ENCODE data around the gene IRAK4.

IRAK4 gene

DNA sequence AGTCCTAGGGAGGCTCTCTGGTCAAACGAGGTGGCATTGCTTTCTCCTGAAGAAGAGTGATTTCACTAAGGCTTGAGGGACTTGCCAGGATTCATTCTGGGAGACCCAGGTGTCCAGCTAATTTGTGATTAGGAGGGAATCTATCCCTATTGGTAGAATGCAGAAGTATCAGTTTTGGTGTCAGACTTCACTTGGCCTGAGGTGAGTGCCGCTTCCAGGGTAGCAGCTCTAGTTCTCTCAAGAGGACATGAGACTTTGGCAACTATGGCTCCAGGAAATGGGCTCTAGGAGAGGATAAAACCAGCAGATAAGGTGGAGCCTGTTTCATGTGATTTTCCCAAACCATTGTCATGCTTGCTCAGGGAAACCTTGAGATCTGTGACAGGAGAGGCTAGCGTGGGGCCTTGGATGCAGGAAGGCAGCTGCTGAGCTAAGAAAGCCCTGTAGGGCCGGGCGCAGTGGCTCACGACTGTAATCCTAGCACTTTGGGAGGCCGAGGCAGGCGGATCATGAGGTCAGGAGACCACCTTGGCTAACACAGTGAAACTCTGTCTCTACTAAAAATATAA is 65.5 kb downstream of the IRAK4 start:
- in situ Hi-C loops (cut with HindIII; ENCODE audit: low pct_ligation_motif_present, low pct_unique_long_range_greater_than_20kb, low sequenced_read_pairs) = no loop called here
- DNase-seq = no peak

DNA sequence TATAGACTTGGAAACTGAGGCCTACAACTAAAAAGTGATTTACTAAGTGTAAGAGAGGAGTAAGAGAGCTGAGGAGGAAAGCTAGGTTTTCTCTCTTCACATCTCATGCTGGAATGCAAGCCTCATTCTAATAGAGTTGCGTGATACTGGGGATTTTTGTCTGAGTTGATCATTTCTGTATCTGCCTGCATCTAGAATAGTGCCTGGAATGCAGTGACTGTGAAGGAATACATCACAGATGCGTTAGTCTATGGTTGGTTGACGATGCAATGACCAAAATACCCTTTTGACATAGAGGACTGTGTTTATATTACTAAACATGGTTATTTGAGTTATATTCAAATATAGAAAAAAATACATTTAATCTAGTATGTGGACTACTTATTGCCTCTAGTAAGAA is 67.9 kb downstream of the IRAK4 start:
- DNase-seq = peak; percentile 45
- in situ Hi-C loops (cut with HindIII; ENCODE audit: low pct_ligation_motif_present, low pct_unique_long_range_greater_than_20kb, low sequenced_read_pairs) = no loop called here

DNA sequence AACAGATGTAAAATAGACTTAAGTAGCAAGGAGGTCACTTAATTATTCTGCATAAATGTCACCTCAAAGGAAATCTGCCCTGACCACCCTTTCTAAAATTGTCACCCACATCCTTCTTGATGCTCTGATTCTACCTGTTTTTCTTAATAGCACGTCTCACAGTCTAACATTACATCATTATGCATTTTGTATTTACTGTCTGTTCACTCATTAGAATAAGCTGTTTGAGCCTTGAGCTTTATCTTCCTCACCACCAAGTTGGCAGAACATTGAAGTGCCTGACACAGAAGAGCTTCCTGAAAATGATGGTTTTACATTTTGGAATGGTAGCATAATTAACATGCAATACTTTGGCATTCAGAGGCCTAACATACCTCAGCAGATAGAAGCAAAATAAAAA is 68.3 kb downstream of the IRAK4 start:
- in situ Hi-C loops (cut with HindIII; ENCODE audit: low pct_ligation_motif_present, low pct_unique_long_range_greater_than_20kb, low sequenced_read_pairs) = no loop called here
- no peak for DNase-seq

DNA sequence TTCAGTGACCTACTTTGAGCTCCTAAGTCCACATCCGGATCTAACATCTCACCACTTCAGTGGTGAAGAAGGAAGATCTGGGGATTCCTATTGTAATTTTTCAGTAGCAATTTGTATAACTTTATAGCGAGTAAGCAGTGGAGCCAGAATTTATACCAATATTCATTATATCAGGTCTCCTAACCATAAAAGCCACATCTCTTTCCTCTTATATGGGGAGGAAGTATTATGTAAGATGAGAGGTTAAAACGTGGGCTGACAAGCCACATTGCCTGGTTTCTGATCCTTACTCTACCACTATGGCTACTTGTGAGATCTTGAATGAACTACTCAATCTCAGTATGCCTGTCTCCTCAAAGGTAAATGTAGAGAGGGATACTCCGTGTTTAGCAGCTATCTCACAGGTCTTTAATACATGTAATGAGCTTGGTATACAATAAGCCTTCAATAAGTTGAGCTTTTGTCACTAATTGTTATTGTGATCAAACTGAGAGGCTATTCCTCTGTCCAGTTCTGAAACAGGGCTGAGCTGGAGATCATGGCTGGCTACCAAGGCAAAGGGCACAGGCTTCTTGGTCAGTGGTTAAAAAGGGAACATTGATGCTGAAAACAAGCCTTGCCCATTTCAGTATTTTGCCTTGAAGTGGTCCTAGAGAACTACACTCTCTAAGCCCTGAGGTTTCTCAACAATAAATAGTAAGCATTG is 73.9 kb downstream of the IRAK4 start:
- DNase-seq = no peak
- in situ Hi-C loops (cut with HindIII; ENCODE audit: low pct_ligation_motif_present, low pct_unique_long_range_greater_than_20kb, low sequenced_read_pairs) = no loop called here

DNA sequence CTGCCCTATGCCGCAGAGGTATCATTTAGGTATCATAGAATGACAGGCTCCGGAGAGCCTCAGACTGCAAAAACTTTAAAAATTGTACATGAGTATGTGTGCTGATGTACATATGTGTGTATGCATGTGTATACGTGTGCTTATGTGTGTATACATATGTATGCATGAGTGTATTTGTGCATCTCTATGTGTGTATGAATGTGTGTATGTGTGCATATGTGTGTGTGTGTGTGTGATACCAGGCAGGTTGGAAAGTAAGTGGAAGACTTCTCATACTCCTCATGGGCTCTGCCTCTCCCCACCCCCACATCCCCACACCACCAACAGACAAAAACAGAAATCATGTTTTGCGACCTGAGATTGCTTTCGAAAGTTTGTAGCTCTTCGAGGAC is 76.5 kb downstream of the IRAK4 start:
- in situ Hi-C loops (cut with HindIII; ENCODE audit: low pct_ligation_motif_present, low pct_unique_long_range_greater_than_20kb, low sequenced_read_pairs) = no loop called here
- DNase-seq = no peak

DNA sequence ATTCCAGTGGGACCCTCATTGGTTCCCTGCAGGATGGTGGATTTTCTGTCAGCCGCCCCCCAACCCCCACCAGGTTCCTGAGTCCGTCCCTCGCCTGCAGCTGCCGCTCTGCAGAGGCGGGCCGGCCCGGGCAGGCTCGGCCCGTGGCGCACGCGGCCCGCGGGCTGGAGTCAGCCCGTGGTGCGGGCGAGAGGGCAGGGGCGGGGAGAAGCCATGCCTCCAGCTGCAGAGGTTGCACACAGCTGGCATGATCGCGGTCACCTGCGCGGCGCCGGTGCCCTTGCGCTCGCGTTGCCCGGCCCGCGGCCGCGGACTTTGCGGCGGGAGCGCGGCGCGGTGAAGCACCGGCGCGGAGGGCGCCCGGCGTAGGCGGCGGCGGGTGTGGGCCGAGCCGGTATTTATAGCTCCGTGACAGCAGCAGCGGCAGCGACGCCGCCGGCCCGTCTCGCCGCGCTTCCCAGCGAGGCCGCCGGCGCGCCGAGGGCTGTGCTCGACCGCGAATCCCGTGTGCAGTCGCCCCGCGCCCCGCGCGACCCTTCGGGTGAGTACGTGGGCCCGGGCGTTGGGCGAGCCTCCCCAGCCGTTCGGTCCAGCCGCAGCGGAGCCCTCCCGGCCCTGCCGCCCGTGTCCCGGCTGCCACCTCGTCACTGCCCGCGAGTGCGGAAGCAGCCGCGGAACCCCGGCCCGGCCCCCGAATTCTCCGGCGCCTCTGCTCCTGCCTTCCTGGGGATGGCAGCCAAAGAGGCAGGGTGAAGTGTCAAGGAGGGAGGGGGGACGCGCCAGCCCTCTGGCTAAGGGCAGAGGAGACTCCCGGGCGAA is 77.1 kb downstream of the IRAK4 start, which contains the start of gene TMEM117:
TMEM117 (plus strand) TSS at position 426 of the 819 bp plus-strand sequence.
- peak; percentile 80 for DNase-seq

DNA sequence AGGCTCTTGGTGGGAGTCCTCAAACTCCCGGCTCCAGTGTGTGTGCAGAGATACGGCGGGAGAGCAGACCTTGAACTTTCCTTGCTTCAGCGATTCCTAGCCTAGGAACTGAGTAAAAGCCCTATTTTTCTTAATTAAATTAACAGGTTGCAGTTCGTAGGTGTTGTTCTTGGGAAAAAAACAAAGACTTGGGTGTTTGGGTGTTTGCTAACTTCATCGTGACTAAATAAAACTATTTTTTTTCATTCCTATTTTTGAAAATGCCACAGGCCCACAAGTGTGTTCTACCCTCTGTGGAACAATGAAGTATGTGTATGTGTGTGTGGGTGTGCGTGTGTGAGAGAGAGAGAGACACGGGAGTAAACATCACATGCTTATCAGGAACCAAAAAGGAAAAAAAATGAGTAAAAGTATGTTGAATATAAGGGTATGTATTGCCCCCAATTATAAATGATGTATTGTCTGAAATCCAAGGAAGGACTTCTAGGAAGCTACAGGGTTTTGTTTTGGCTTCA is 77.8 kb downstream of the IRAK4 start:
- in situ Hi-C loops (cut with HindIII; ENCODE audit: low pct_ligation_motif_present, low pct_unique_long_range_greater_than_20kb, low sequenced_read_pairs) = no loop called here
- peak; percentile 22 for DNase-seq

More for the DNA sequence above, 77.1 kb downstream of the IRAK4 start, which contains the start of gene TMEM117:
- in situ Hi-C loops (cut with HindIII; ENCODE audit: low pct_ligation_motif_present, low pct_unique_long_range_greater_than_20kb, low sequenced_read_pairs) = no loop called here

All from ACHN (cell line).